GM19372 (cell line): Measurements from ENCODE around the gene LIMK2.

Experiments used
- ATAC-seq: cut with Tn5 transposase; IDR thresholded peaks from one replicate; pipeline ENCODE4 v1.9.1; 2021; ENCODE audit warnings: mild to moderate bottlenecking, low read depth, moderate library complexity; ENCODE audit not compliant: unreplicated experiment

LIMK2 gene

DNA sequence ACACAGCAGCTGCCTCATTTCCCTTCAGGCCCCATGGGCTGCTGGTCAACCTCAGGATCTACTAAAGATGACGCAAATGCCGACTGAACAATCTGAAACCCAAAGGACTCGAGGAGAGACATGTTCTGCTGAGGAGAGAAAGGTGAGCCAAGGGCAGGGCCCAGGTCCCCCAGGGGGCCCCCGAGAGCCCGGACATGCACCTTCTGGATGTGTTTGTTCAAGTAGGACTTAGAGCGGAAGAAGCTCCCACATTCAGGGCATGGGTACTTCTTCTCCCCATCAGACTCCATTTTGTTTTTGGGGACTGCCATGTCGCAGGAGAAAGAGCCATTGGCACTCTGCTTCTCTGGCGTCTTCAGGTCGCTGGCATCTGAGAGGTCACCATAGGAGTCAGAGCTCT, 114.8 kb downstream of the LIMK2 start:
- no peak for ATAC-seq

DNA sequence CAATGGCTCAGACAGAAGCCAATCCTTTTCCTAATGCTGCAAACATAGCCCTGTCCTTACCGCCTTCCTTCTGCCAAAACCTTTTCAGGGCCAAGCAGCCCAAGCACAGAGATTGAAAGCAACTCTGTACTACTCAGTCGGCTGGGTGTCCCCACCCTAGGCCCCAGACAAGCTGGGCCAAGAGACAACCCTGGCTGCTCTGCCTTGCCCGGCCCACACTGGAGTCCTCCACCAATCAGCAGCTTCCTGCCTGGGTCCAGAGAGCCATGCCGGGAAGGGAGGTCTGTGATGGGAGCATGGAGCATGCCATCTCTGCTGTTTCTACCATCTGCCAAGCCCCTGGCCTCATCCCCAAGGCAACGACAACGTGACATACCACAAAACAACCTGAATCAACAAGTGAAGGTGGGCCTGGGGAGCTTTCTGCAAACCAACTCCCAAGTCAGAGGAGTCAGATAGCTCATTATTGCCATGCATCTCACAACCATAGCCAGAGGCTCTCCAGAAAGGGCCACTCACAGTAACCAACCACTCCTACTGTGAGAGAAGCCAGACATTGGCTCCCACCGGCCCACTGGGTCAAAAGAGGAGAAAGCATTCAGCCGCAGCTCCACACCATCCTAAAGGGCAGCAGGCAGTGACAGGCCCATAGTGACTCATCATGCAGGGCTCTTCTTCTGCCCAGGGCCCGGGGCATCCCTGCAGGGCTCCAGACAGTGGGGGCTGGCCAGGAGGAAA, 115.9 kb downstream of the LIMK2 start:
- ATAC-seq = no peak

DNA sequence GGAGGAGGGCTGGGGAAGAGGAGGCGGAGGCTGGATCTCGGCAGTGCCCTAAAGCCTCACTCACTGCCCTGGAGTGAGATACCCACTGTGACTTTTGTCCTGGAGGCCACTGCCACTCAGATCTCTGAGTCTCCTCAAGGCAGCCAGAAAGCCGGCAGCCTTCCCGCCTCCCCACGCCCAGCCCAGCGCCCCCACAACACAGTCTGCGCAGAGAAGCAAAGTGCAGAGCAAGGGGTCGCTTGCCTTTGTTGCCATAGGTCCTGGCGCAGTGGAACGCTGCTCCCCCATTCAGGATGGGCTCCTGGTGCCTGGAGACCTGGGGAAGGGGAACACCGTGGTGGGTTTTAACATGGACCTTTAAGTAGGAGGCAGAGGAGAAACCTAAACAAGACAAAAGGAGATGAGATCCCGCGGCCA, 116.5 kb downstream of the LIMK2 start:
- no peak for ATAC-seq

DNA sequence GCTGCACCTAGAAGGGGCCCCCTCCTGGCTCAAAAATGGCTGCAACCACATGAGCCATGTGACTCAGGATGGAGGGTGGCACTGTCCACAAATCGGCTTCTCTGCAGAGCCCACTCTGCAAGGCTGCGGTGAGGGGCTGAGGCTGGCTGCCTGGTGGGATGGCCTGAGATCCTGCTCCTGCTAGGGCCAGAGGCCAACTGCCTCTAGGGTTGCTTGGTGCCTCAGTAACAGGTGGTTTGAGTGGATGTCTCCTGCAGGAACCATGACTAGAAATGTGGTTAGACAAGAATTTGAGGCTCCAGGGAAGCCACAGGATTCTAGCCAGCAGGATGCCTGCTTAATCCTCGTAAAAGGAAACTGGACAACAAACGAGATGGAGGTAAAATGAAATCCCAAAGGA, 116.9 kb downstream of the LIMK2 start:
- ATAC-seq = no peak
